HL-60 (cell line): ENCODE results near the gene ARG1.

ENCODE experiments used
- GABPA ChIP-seq: IDR thresholded peaks from 2 replicates; pipeline ENCODE4 v1.6.1; 2012; ENCODE audit warnings: low read depth
- POLR2AphosphoS5 ChIP-seq: IDR thresholded peaks from 2 replicates; pipeline ENCODE4 v1.6.1; 2012; ENCODE audit warnings: low read depth
- REST ChIP-seq: IDR thresholded peaks from 2 replicates; pipeline ENCODE4 v1.6.1; 2012; ENCODE audit warnings: low read depth; ENCODE audit not compliant: insufficient replicate concordance
- TF ChIP-seq, protein P1 (sequence below): IDR thresholded peaks from one replicate; pipeline ENCODE4 v1.5.1; 2011; ENCODE audit warnings: low read length, control low read depth, inconsistent platforms; ENCODE audit not compliant: insufficient read depth

DNA sequence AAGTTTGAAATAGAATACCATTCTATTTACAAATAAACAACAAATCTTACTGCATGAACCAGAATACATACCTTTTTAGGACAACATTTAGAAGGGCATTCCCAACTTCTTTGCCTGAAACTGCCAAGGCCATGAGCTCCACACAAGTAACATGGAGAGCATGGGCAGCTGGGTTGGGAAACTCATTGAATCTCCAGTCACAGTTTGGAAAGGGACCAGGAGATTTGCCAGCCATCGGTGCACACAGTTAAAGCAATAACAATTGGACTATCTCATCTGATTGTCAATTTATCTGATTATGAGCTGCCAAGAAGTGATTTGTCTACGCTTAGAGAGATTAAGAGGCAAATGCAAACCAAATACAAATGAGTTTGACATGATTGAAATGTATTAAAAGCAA is 19.9 kb downstream of the ARG1 start:
- TF ChIP-seq, protein P1, sequence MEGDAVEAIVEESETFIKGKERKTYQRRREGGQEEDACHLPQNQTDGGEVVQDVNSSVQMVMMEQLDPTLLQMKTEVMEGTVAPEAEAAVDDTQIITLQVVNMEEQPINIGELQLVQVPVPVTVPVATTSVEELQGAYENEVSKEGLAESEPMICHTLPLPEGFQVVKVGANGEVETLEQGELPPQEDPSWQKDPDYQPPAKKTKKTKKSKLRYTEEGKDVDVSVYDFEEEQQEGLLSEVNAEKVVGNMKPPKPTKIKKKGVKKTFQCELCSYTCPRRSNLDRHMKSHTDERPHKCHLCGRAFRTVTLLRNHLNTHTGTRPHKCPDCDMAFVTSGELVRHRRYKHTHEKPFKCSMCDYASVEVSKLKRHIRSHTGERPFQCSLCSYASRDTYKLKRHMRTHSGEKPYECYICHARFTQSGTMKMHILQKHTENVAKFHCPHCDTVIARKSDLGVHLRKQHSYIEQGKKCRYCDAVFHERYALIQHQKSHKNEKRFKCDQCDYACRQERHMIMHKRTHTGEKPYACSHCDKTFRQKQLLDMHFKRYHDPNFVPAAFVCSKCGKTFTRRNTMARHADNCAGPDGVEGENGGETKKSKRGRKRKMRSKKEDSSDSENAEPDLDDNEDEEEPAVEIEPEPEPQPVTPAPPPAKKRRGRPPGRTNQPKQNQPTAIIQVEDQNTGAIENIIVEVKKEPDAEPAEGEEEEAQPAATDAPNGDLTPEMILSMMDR, result no peak
- TF ChIP-seq POLR2AphosphoS5 (no peak), GABPA (no peak), REST (no peak)
